NCI-H526 (cell line): ENCODE measurements around the gene ARHGAP40.
"Not testable (repeated sequence)": the region's sequence is repeated elsewhere in the genome, so short reads cannot be mapped to it uniquely, and the experiment has no call there.

ENCODE experiments used
- DNase-seq, 2 experiments: peaks; one replicate each; lab custom pipeline; 2025; lab: John Stamatoyannopoulos, UW

Gene ARHGAP40

GRCh38 chr20:38588303-38588702 lies 13.3 kb upstream of the ARHGAP40 start:
- DNase-seq: no peak

DNA sequence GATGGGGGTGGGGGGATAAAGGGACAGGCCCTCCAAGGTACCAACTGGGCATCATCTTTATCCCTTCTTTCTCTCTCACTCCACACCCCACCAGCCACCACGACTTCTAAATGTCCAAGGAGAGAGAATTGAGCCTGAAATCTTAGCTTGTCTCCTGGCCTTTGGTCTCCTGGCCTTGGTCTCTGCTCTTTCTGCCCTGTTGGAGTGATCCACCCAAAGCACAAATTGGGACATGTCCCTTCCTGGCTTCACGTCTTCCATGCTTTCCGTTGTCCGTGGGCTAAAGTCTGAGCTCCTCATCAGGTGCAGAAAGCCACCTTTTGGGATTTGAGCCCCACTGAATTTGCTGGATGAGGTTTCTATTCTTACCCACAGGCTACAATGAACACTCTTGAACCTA lies 12.3 kb upstream of the ARHGAP40 start:
- DNase-seq: no peak

DNA sequence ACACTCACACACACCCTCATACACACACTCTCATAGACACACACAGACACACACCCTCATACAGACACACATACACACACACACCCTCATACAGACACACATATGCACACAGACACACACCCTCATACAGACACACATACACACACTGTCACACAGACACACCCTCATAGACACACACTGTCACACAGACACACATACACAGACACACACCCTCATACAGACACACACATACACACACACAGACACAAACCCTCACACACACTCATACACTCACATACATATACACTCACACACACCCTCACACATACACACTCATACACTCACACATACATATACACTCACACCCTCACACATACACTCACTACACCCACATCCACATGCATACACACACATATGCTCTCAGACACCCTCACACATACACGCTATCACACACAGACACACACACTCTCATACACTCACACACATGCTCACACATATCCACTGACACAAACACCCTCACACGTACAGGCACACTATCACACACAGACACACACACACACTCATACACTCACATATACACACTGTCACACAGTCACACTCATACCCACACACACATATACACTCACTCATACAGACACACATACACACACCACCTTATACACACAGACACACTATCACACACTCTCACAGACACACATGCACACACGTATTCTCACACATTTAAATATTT lies 11.5 kb upstream of the ARHGAP40 start:
- DNase-seq: no peak

GRCh38 chr20:38590676-38591473 lies 10.7 kb upstream of the ARHGAP40 start:
- DNase-seq: no peak

DNA sequence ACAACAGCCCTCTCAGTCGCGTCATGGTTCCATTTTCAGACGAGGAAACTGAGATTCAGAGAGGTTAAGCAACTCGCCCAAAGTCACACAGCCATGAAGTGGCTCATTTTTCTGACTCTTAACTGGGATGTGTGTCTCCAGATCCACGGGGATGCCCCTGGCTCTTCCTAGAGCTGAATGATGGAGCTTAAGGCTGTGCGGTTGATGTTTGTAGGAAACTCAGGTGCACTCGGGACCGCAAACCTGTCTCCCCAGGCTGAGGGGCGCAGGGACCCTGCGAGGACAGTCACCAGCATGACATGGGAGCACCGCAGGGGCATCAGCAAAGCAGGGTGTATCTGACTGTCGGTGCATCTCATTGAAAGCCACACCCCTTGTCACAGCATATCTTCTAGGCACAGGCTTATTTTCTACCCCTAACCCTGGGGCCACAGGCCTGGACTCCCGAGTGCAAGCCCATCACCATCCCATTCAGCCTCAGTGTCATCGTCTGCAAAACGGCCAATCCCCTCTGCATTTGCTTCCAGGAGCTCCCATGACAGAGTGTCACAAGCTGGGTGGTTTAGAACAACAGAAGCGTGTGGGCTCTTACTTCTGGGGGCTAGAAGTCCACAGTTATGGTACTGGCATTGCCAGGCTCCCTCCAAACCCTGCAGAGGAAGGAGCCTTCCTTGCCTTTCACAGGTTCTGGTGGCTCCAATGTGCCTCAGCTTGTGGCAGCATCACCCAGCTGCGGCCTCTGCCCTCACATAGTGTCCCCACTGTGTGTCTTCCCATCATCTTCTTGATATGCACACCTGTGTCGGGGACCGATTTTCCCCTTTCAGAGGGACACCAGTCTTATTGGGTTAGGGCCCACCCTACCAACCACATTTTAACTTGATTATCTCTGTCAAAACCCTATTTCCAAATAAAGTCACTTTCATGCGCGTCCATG lies 9.9 kb upstream of the ARHGAP40 start:
- DNase-seq: no peak

DNA sequence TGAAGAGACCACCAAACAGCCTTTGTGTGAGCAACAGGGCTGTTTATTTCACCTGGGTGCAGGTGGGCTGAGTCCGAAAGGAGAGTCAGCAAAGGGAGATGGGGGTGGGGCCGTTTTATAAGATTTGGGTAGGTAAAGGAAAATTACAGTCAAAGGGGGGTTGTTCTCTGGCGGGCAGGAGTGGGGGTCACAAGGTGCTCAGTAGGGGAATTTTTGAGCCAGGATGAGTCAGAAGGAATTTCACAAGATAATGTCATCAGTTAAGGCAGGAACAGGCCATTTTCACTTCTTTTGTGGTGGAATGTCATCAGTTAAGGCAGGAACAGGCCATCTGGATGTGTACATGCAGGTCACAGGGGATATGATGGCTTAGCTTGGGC lies 9.2 kb upstream of the ARHGAP40 start:
- DNase-seq: not testable (repeated sequence)

GRCh38 chr20:38594281-38594680 lies 7.3 kb upstream of the ARHGAP40 start:
- DNase-seq: not testable (repeated sequence)

GRCh38 chr20:38595886-38596285 lies 5.7 kb upstream of the ARHGAP40 start:
- DNase-seq: not testable (repeated sequence)

GRCh38 chr20:38599410-38599882 lies 2.2 kb upstream of the ARHGAP40 start:
- DNase-seq: no peak

- no peak for DNase-seq
These were observed 1.6 kb upstream of the ARHGAP40 start for GRCh38 chr20:38600057-38600456.

- DNase-seq: no peak
These were observed 574 bp downstream of the ARHGAP40 start for GRCh38 chr20:38602185-38602581.

DNA sequence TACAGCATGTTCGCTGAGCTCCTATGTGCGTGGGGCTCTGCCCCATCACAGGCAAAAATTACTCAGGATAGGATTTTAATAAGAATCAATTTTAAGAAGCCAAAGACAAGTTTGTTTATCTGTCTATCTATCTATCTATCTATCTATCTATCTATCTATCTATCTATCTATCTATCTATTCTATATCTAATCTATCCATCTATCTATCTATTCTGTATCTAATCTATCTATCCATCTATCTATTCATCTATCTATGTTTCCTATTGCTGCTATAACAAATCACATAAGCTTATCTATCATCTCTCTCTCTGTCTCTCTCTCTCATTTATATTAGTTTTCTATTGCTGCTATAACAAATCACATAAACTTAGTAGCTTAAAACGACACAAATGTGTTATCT lies 1.7 kb downstream of the ARHGAP40 start:
- DNase-seq: no peak

DNA sequence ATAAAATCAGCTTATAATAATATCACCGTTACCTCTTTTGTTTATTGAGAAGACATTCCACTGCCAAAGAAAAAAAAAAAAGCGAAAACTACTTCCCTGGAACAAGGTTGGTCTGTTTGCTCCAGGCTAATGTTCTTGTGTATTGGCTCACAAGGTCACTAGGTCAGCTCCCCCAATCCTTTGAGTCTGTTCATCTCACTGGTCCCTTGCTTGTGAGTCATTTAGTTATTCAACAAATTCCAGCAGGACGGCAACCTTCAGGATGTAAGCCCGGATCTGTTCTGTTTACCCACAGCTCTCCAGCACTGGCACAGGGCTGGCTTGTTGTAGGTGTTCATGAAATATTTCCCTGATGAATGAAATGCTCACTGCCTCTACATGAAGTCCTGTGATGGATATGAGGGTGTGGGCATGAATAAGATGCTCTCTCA lies 3.3 kb downstream of the ARHGAP40 start:
- no peak for DNase-seq

DNA sequence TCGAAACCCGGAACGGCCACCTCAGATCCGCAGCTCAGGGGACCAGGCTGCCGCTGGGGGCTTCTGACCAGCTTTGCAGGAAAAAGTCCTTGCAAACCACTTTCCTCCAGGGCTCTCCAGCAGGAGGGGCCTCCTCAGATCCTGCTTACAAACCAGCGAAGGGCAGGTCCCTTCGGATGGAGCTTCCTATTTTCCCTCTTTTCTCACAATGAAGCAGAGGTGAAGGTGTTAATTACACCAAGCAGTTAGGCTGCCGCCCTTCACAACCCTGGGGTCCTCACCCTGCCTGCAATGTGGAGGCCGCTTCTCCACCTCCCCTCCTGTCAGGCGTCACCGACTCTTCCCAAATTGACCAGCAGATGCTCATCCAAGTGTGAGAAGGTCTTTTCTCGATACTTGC lies 5.7 kb downstream of the ARHGAP40 start:
- DNase-seq: no peak

DNA sequence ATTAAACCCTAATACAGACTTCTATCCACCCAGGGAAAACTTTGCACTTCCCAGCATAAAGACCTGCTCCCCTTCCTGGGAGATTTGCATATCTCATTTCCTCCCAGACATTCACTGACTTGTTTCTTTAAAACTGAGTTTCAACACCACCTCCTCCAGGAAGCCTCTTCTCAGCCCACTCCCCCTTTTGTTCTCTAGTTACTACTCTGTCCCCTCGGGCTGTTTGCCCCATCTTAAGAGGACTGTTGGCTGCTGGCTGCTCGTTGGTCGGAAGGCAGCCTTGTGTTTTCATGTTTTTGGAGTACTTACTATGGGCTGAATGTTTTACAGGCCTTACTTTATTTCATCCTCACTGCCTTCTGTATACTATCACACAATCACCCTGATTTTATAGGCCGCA lies 6.6 kb downstream of the ARHGAP40 start:
- no peak for DNase-seq

DNA sequence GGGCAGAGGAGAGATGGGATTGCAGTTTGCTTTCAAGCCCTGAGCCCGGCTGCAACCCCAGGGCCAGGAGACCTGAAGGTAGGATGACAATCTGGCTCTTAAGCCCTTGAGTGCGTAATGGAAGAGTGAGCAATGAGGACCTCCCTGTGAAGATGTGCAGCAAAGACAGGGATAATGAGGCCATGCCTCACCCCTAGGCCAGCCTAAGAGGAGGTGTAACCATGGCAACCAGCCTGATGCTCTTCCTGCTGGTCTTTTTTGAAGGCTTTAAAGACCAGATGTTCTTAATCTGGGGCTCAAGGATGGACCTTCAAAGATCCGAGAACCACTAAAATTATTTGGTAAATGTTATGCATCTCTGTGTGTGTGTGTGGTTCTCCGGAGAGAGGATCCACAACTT lies 8.2 kb downstream of the ARHGAP40 start:
- DNase-seq: no peak

DNA sequence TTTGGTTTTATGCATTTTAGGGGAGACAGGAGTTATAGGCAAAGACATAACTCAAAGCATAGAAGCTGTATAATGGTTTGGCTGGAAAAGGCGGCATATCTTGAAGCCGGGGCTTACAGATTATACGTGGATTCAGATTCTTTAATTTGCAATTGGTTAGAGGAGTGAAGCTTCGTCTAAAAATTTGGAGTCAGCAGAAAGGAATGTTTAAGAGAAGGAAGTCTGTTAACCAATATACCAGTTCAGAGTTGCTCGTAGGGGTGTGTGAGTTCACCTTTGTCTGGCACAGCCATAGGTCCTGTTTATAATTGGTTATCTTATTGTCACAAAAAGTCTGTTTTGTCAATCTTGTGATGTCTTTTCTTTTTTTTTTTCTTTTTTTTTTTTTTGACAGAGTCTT lies 8.9 kb downstream of the ARHGAP40 start:
- no peak for DNase-seq

- DNase-seq: no peak
These were observed 11.3 kb downstream of the ARHGAP40 start for GRCh38 chr20:38612751-38613515.

DNA sequence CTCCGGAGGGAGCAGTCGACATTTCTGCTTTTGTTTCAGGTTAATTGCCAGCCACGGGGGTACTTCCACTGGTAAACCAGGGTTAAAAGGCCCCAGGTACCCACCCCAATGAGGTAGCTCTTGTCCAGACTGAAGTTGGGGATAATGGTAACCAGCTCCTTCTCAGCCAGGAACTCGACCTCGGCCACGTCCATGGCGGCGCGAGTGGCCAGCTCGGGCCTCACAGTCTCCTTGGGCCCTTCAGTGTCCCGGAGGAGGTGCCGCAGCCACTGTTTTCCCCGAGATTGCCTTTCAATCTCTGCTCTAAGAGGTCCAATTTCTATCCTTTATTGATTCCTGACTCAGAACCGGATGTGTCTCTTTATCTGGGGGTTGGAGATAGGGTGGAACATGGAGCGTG lies 13.7 kb downstream of the ARHGAP40 start:
- DNase-seq: no peak

DNA sequence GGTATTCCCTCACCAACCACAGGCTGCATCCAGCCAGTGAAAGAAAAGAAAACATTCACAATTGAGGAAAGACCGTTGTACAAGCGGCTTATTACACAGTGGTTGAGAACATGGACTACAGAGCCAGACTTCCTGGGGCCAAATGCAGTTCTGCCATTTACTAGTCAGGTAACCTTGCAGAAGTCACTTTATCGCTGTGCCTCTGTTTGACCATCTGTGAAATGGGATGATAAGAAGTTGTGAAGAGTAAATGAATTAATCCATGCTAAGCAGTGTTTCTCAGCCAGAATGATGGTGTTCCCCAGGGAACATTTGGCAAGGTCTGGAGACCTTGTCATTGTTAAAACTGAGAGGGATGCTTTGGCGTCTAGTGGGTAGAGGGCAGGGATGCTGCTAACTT lies 14.8 kb downstream of the ARHGAP40 start:
- DNase-seq: no peak

- DNase-seq: no peak
These were observed 15.6 kb downstream of the ARHGAP40 start for GRCh38 chr20:38617011-38617829.
